ENCODE results near the gene ARHGEF37.
"Not testable (repeated sequence)": the region's sequence is repeated elsewhere in the genome, so short reads cannot be mapped to it uniquely, and the experiment has no call there.

Gene ARHGEF37

GRCh38 chr5:149581192-149581861, at the start of gene ARHGEF37:
TSS of gene ARHGEF37 (plus strand) at chr5:149581498. CDS start at chr5:149597770, 16,272 bp downstream.
- DNase-seq (ENCODE audit: low read depth): no peak

- no peak for DNase-seq (ENCODE audit: low read depth)
These were observed 48.9 kb upstream of the ARHGEF37 start for GRCh38 chr5:149532413-149532812.

- not testable (repeated sequence) for DNase-seq (ENCODE audit: low read depth)
These were observed 45.5 kb upstream of the ARHGEF37 start for GRCh38 chr5:149535787-149536186.

- DNase-seq (ENCODE audit: low read depth): no peak
These were observed 43.8 kb upstream of the ARHGEF37 start for GRCh38 chr5:149537374-149537975.

GRCh38 chr5:149540089-149540488, 41.2 kb upstream of the ARHGEF37 start:
- DNase-seq (ENCODE audit: low read depth): no peak

- no peak for DNase-seq (ENCODE audit: low read depth)
These were observed 39.4 kb upstream of the ARHGEF37 start for GRCh38 chr5:149541893-149542292.

- DNase-seq (ENCODE audit: low read depth): no peak
These were observed 37.8 kb upstream of the ARHGEF37 start for GRCh38 chr5:149543361-149544027.

- no peak for DNase-seq (ENCODE audit: low read depth)
These were observed 37.3 kb upstream of the ARHGEF37 start for GRCh38 chr5:149544028-149544420.

GRCh38 chr5:149545327-149545726, 36.0 kb upstream of the ARHGEF37 start:
- DNase-seq (ENCODE audit: low read depth): no peak

GRCh38 chr5:149546974-149547373, 34.3 kb upstream of the ARHGEF37 start:
- DNase-seq (ENCODE audit: low read depth): no peak

GRCh38 chr5:149549461-149550267, 31.6 kb upstream of the ARHGEF37 start:
- peak; percentile 12 for DNase-seq (ENCODE audit: low read depth)

- no peak for DNase-seq (ENCODE audit: low read depth)
These were observed 31.1 kb upstream of the ARHGEF37 start for GRCh38 chr5:149550268-149550583.

- no peak for DNase-seq (ENCODE audit: low read depth)
These were observed 30.6 kb upstream of the ARHGEF37 start for GRCh38 chr5:149550594-149551226.

GRCh38 chr5:149551227-149552037, 29.9 kb upstream of the ARHGEF37 start, which contains the start of gene CSNK1A1:
TSS of gene CSNK1A1 (minus strand) at chr5:149551439. CDS start at chr5:149550964, 475 bp downstream.
- peak; percentile 97 for DNase-seq (ENCODE audit: low read depth)

- DNase-seq (ENCODE audit: low read depth): no peak
These were observed 29.2 kb upstream of the ARHGEF37 start for GRCh38 chr5:149552038-149552494.

- DNase-seq (ENCODE audit: low read depth): no peak
These were observed 28.6 kb upstream of the ARHGEF37 start for GRCh38 chr5:149552553-149553160.

- DNase-seq (ENCODE audit: low read depth): no peak
These were observed 21.6 kb upstream of the ARHGEF37 start for GRCh38 chr5:149559706-149560105.

GRCh38 chr5:149561848-149562247, 19.4 kb upstream of the ARHGEF37 start:
- no peak for DNase-seq (ENCODE audit: low read depth)

- DNase-seq (ENCODE audit: low read depth): no peak
These were observed 17.8 kb upstream of the ARHGEF37 start for GRCh38 chr5:149563466-149563865.

GRCh38 chr5:149564542-149565140, 16.7 kb upstream of the ARHGEF37 start:
- not testable (repeated sequence) for DNase-seq (ENCODE audit: low read depth)

Data from T-helper 22 cell (primary cell).